ENCODE data around the gene RENBP. TPM values are rescaled to one million over a fixed set of nuclear protein-coding genes. Genes with fewer than 3 reads are reported as not detected.
A peak's percentile ranks its signal among the peaks of the same experiment; 100 is the strongest.

Gene RENBP
- total RNA-seq, 1 experiment from 2014 or later, result 7.1 TPM

- Histone ChIP-seq H3K23me2 (ENCODE audit: insufficient read length, low read depth, low read length, poor library complexity, severe bottlenecking) (peaks cover 14% of the 10 kb centered on the region), H4K8ac (replicated peaks; ENCODE audit: insufficient read length, low read depth, low read length) (no peak overlapping the region), H3K27ac (ENCODE audit: insufficient read length, low read depth, low read length) (no peak overlapping the region), H2AK5ac (ENCODE audit: insufficient read length, low read length) (no peak overlapping the region), H4K5ac (ENCODE audit: insufficient read length, low read depth, low read length) (no peak overlapping the region), H3T11ph (ENCODE audit: low read length) (no peak overlapping the region), H3K23ac (ENCODE audit: insufficient read length, low read depth, low read length) (no peak overlapping the region), H4K91ac (ENCODE audit: insufficient read length, low read depth, low read length) (no peak overlapping the region), H3K14ac (ENCODE audit: insufficient read depth, low read length) (no peak overlapping the region), H3K18ac (ENCODE audit: insufficient read length, low read depth, low read length) (no peak overlapping the region), H3K4me2 (ENCODE audit: insufficient read depth, insufficient read length, low read length) (peak overlapping the region; percentile 48), H2AFZ (ENCODE audit: low read length) (no peak overlapping the region), H2BK15ac (ENCODE audit: low read depth, low read length) (no peak overlapping the region), H2BK20ac (ENCODE audit: low read depth, low read length, poor library complexity, severe bottlenecking) (no peak overlapping the region), H2BK5ac (ENCODE audit: insufficient read length, low read length) (no peak overlapping the region), H3K9ac (ENCODE audit: extremely low read depth, insufficient read length, low read length) (no peak overlapping the region), H3K9me3 (ENCODE audit: control insufficient read depth, low read depth, low read length) (no peaks in the 10 kb centered on the region), H3K4ac (ENCODE audit: low read depth, low read length) (no peak overlapping the region), H4K20me1 (ENCODE audit: control insufficient read depth, insufficient read depth, insufficient read length) (no peaks in the 10 kb centered on the region), H3K79me1 (ENCODE audit: insufficient read depth, low read depth, low read length, poor library complexity, severe bottlenecking) (no peaks in the 10 kb centered on the region), H3K56ac (ENCODE audit: insufficient read length, low read depth, low read length) (no peak overlapping the region), H3K79me2 (ENCODE audit: insufficient read depth, low read length) (peaks cover 6% of the 10 kb centered on the region; the same call in 1 of the 2 replicates), H2BK12ac (ENCODE audit: insufficient read length, low read depth, low read length) (no peak overlapping the region), H2BK120ac (ENCODE audit: low read depth, low read length, poor library complexity, severe bottlenecking) (no peak overlapping the region), H3K4me1 (ENCODE audit: insufficient read depth, low read length) (no peaks in the 10 kb centered on the region), H3K27me3 (ENCODE audit: insufficient read depth, low read length) (no peaks in the 10 kb centered on the region)
- peak; percentile 20 for DNase-seq
- TF ChIP-seq CTCF (conservative IDR thresholded peaks at IDR 0.05), result no peak
- Mint-ChIP-seq H3K9me3 (peaks cover 4 to 11% of the 10 kb centered on the region in 2 experiments; a peak in 4 of 5 replicates), H3K27me3 (ENCODE audit: low read depth) (no peaks in the 10 kb centered on the region), H3K36me3 (ENCODE audit: insufficient read depth in 1 of 3, low read depth in 3 of 3) (peaks cover 3 to 9% (median 4%) of the 10 kb centered on the region in 3 experiments; a peak in 6 of 7 replicates), H3K4me3 (peak overlapping the region; percentile 10 to 94), H3K27ac (peak overlapping the region in 2 of 3 experiments; percentile 36 to 79; a peak in 2 of 7 replicates), H3K4me1 (peaks cover 15 to 21% of the 10 kb centered on the region in 2 experiments)
- no CpG with 5 or more reads among the region's 14 CpGs for WGBS (ENCODE audit: extremely low coverage, insufficient read length, low lambda C conversion rate)
These were observed 29.7 kb upstream of the RENBP start for GRCh38 chrX:153974003-153974725.
